ENCODE results near the gene SETD7.

SETD7 gene

GRCh38 chr4:139509727-139510410 lies 46.1 kb downstream of the SETD7 start:
- DNase-seq (ENCODE audit: low spot score), result no peak

GRCh38 chr4:139508581-139509237 lies 47.3 kb downstream of the SETD7 start:
- no peak for DNase-seq (ENCODE audit: low spot score)

- DNase-seq (ENCODE audit: low spot score), result no peak
Measured at GRCh38 chr4:139506774-139507173, 49.2 kb downstream of the SETD7 start.

GRCh38 chr4:139503622-139504166 lies 52.3 kb downstream of the SETD7 start:
- DNase-seq (ENCODE audit: low spot score), result no peak

- peak; percentile 20 for DNase-seq (ENCODE audit: low spot score)
Measured at GRCh38 chr4:139501927-139502899, 53.8 kb downstream of the SETD7 start.

GRCh38 chr4:139501527-139501926 lies 54.5 kb downstream of the SETD7 start:
- peak; percentile 9 for DNase-seq (ENCODE audit: low spot score)

- peak; percentile 14 for DNase-seq (ENCODE audit: low spot score)
Measured at GRCh38 chr4:139501117-139501516, 54.9 kb downstream of the SETD7 start.

GRCh38 chr4:139499186-139499585 lies 56.8 kb downstream of the SETD7 start:
- no peak for DNase-seq (ENCODE audit: low spot score)

GRCh38 chr4:139493176-139493575 lies 62.8 kb downstream of the SETD7 start:
- no peak for DNase-seq (ENCODE audit: low spot score)

- no peak for DNase-seq (ENCODE audit: low spot score)
Measured at GRCh38 chr4:139492429-139492828, 63.6 kb downstream of the SETD7 start.

GRCh38 chr4:139489638-139490037 lies 66.4 kb downstream of the SETD7 start:
- no peak for DNase-seq (ENCODE audit: low spot score)

GRCh38 chr4:139488442-139488841 lies 67.6 kb downstream of the SETD7 start:
- no peak for DNase-seq (ENCODE audit: low spot score)

GRCh38 chr4:139484783-139485311 lies 71.2 kb downstream of the SETD7 start:
- no peak for DNase-seq (ENCODE audit: low spot score)

- no peak for DNase-seq (ENCODE audit: low spot score)
Measured at GRCh38 chr4:139483000-139483399, 73.0 kb downstream of the SETD7 start.

- DNase-seq (ENCODE audit: low spot score), result no peak
Measured at GRCh38 chr4:139481465-139481864, 74.6 kb downstream of the SETD7 start.

- DNase-seq (ENCODE audit: low spot score), result no peak
Measured at GRCh38 chr4:139476363-139476762, 79.7 kb downstream of the SETD7 start.

GRCh38 chr4:139472852-139473251 lies 83.2 kb downstream of the SETD7 start:
- no peak for DNase-seq (ENCODE audit: low spot score)

GRCh38 chr4:139470997-139471665 lies 84.9 kb downstream of the SETD7 start:
- DNase-seq (ENCODE audit: low spot score), result no peak

GRCh38 chr4:139470295-139470694 lies 85.7 kb downstream of the SETD7 start:
- DNase-seq (ENCODE audit: low spot score), result no peak

GRCh38 chr4:139469869-139470268 lies 86.2 kb downstream of the SETD7 start:
- DNase-seq (ENCODE audit: low spot score), result no peak

GRCh38 chr4:139469216-139469615 lies 86.8 kb downstream of the SETD7 start:
- no peak for DNase-seq (ENCODE audit: low spot score)

Measured in GM03348 (cell line).